ENCODE data around the gene ASMTL.

DNA sequence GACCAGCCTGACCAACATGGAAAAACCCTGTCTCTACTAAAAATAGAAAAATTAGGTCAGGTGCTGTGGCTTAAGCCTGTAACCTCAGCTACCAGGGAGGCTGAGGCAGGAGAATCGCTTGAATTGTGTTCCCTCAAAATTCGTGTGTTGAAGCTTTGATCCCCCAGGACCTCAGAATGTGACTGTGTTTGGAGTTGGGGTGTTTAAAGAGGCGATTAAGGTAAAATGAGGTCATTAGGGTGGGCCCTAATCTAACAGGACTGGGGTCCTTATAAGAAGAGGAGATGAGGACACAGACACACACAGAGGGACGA, 84.4 kb downstream of the ASMTL start:
- TF ChIP-seq, protein P1, sequence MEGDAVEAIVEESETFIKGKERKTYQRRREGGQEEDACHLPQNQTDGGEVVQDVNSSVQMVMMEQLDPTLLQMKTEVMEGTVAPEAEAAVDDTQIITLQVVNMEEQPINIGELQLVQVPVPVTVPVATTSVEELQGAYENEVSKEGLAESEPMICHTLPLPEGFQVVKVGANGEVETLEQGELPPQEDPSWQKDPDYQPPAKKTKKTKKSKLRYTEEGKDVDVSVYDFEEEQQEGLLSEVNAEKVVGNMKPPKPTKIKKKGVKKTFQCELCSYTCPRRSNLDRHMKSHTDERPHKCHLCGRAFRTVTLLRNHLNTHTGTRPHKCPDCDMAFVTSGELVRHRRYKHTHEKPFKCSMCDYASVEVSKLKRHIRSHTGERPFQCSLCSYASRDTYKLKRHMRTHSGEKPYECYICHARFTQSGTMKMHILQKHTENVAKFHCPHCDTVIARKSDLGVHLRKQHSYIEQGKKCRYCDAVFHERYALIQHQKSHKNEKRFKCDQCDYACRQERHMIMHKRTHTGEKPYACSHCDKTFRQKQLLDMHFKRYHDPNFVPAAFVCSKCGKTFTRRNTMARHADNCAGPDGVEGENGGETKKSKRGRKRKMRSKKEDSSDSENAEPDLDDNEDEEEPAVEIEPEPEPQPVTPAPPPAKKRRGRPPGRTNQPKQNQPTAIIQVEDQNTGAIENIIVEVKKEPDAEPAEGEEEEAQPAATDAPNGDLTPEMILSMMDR (conservative IDR thresholded peaks at IDR 0.05): no peak
- no peak for TF ChIP-seq EZH2 (IDR thresholded peaks at IDR 0.05; ENCODE audit: low read depth)

Data from PC-9 (cell line).